Uterus (tissue), 2 donors: ENCODE measurements around the gene SNRPB.

Experiments
- POLR2A ChIP-seq, 2 donors: fragments of 450-650 bp; IDR thresholded peaks; one replicate each; pipeline ENCODE4 v1.6.1; 2016; ENCODE audit warnings: antibody characterized with exemption in 2 of 2, mild to moderate bottlenecking in 1 of 2, moderate library complexity in 1 of 2
- TF ChIP-seq, protein P1 (sequence below), 4 experiments: fragments of 200-600 bp in 2 of 4; fragments of 450-650 bp in 2 of 4; sonication (generic) in 2 of 4; IDR thresholded peaks; one replicate each; pipeline ENCODE4 v1.5.1; 2016 to 2019; ENCODE audit warnings: antibody characterized with exemption in 4 of 4, mild to moderate bottlenecking in 2 of 4, moderate library complexity in 1 of 4

DNA sequence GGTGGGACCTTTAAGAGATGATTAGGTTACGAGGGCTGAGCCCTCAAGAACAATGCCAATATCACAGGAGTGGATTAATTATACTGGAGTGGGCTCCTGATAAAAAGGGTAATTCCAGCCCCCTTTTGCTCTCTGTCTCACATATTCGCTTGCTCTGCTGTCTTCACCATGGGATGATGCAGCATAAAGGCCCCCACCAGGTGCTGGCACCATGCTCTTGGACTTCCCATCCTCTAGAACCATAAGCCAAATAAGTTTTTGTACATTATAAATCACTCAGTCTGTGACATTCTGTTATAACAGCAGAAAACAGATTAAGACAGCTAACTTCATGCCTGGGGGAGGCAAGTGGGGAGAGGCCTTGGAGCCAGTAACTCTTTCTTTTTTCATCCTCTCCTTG lies 9.8 kb upstream of the SNRPB start:
- TF ChIP-seq, protein P1, sequence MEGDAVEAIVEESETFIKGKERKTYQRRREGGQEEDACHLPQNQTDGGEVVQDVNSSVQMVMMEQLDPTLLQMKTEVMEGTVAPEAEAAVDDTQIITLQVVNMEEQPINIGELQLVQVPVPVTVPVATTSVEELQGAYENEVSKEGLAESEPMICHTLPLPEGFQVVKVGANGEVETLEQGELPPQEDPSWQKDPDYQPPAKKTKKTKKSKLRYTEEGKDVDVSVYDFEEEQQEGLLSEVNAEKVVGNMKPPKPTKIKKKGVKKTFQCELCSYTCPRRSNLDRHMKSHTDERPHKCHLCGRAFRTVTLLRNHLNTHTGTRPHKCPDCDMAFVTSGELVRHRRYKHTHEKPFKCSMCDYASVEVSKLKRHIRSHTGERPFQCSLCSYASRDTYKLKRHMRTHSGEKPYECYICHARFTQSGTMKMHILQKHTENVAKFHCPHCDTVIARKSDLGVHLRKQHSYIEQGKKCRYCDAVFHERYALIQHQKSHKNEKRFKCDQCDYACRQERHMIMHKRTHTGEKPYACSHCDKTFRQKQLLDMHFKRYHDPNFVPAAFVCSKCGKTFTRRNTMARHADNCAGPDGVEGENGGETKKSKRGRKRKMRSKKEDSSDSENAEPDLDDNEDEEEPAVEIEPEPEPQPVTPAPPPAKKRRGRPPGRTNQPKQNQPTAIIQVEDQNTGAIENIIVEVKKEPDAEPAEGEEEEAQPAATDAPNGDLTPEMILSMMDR (IDR thresholded peaks at IDR 0.05) = no peak
- no peak for TF ChIP-seq POLR2A (IDR thresholded peaks at IDR 0.05)
